NCI-H2196 treated with DMSO at 0.1 percent for 48 hours (cell line): ENCODE results near the gene EVL.
"Not testable (repeated sequence)": the region's sequence is repeated elsewhere in the genome, so short reads cannot be mapped to it uniquely, and the experiment has no call there.

ENCODE experiments used
- DNase-seq: peaks from one replicate; lab custom pipeline; 2025; ENCODE audit not compliant: unreplicated experiment; lab: John Stamatoyannopoulos, UW

EVL gene

GRCh38 chr14:100064335-100065092 is 708 bp upstream of the EVL start:
- DNase-seq = not testable (repeated sequence)

DNA sequence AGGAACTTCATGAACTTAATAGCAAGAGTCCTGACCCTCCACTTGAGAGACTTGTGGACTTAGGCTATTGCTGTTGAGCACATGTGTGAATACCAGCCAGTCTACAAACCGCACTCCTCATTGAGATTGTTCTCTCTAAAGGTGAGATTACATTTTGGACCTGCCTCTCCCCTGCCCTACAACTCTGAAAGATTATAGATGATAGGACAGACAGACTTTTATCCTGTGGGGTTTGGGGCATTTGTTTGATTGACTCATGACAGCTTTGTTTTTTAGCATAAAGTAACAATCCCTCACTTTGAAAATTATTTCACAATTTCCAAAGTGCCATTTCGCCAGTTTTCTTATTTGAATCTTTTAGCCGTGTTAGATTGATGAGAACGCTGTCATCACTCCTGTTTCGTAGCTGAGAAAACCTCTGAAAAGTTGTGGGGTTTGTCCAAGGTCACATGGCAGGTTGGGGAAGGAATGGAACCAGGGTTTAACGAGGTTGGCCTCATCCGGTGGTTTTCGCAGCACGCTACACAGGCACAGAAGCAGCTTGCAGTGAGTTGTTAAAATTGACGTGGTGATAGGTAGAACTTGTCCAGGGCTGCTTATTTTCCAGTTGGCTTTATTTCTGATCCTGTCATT is 836 bp downstream of the EVL start:
- DNase-seq = no peak

- no peak for DNase-seq
Measured at GRCh38 chr14:100066962-100067361, 1.7 kb downstream of the EVL start.

GRCh38 chr14:100067481-100067880 is 2.3 kb downstream of the EVL start:
- no peak for DNase-seq

GRCh38 chr14:100067971-100068959 is 3.0 kb downstream of the EVL start:
- no peak for DNase-seq

- DNase-seq = no peak
Measured at GRCh38 chr14:100069161-100069800, 4.1 kb downstream of the EVL start.

GRCh38 chr14:100070310-100070709 is 5.1 kb downstream of the EVL start:
- DNase-seq = no peak

DNA sequence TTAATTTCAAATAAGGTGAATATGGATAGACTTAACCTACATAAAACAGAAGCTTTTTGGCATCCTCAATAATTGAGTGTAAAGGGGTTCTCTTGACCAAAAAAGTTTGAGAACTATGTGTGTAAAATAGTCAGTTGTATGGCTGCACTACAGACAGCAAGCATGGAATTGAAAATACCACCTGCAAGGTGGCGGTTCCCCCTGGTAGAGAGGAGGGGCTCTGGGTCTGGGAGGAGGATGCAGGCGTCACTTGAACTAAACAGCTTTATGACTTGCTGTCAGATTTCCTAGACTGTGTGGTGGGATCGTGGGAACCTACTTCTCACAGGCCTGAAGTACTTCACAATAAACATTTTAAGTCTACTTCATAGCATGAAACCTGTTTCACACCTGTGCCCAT is 6.3 kb downstream of the EVL start:
- DNase-seq = no peak

GRCh38 chr14:100072783-100073346 is 7.6 kb downstream of the EVL start:
- no peak for DNase-seq

DNA sequence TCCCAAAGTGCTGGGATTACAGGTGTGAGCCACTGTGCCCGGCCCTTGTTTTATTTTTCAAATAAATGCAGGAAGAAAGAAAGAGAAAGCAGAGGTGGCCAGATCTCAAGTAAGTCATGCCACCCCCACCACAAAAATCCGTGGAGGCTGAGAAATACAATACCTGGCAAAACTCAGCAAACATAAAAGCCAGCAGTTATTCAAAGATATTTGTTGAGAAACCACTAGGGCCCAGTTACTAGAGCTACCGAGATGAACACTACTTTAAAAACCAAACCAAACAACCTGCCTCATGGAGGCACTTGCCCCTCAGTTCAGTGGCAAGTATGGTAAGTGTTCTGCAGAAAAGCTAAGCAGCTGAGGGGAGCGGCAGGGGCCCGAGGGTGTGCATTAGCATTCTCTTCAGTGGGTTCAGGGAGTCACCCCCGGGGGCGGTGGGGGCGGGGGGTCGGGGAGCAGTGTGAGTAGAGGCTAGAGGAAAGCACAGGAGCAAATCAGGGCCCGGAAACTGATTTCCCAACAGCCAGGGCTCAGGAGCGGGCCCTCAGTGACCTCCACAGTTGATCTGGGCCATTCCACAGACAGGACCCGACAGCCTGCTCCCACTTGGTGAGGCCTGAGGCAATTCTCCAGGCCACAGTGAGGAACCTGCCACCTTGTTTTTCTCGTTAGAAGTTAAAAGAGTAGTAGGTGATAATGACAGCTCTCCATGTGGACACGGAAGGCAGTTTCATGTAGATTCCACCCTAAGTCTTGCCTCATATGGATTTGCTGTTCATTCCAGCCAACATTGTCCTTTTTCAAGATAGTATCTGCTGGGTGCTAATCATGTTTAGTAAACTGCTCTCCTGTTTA is 8.6 kb downstream of the EVL start:
- no peak for DNase-seq

- no peak for DNase-seq
Measured at GRCh38 chr14:100074431-100075100, 9.3 kb downstream of the EVL start.

DNA sequence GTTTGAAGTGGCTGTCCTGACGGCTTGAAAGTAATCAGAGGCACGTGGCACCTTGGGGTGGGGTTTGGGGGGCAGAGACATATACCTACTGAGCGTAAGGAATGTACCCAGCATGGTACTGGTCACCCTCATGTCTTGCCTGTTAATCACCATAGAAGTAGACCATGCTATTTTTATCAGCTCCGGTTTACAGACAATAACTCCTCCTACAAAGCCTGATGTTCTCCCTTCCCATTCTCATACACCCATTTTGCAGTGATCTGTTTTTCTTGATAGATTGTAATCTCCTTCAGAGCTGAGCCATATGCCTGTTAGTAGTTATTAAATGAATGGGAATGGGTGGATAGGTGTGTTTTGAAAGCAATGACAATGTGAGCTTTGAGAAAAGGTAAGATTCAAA is 10.5 kb downstream of the EVL start:
- DNase-seq = no peak

GRCh38 chr14:100076133-100076532 is 10.9 kb downstream of the EVL start:
- no peak for DNase-seq

DNA sequence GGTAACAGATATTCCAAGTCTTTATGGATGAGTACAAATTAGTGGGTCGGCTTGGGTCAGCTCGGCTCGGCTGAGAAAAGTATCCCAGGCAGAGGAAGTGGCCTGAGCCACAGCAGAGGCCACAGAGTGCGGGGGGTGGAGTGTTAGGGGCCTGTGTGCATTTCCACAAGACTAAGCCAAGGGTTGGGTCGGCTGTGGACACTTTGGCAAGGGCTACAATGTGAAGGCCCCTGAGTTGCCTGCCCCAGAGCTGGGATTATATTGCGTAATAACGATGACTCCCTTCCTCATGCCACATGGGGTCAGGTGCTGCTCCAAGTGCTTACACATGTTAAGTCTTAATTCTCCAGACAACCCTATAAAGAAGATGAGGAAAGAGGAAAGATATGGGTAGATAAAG is 11.4 kb downstream of the EVL start:
- DNase-seq = no peak

DNA sequence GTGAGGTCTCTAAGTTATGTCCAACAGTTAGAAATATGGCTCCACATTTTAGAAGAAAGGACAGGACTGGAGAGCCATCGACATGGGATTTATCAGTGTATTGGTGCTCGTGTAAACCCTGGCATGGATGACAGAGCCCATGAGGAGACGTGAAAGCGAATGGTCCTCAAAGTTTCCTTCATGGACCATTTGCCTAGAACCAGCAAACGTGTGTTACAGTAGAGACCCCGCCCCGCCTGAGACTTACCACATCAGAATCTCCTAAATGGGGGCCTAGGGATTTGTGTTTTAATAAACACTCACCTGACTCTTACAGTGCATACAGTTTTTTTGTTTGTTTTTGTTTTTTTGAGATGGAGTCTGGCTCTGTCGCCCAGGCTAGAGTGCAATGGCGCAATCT is 12.2 kb downstream of the EVL start:
- DNase-seq = no peak

- no peak for DNase-seq
Measured at GRCh38 chr14:100078216-100078803, 13.1 kb downstream of the EVL start.

GRCh38 chr14:100078997-100079725 is 13.9 kb downstream of the EVL start:
- no peak for DNase-seq

DNA sequence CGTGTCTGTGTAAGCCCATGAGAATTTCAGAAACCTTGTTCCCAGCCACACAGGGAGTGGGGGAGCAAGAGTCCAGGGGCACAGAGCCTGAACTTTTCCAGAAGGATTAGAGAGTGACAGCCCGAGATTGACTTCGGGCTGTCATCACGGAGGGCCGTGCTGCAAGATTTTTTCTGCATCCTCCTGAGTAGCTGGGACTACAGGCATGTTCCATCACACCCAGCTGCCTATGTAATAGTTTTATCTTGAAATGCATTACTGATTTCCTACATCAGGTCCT is 14.4 kb downstream of the EVL start:
- no peak for DNase-seq

DNA sequence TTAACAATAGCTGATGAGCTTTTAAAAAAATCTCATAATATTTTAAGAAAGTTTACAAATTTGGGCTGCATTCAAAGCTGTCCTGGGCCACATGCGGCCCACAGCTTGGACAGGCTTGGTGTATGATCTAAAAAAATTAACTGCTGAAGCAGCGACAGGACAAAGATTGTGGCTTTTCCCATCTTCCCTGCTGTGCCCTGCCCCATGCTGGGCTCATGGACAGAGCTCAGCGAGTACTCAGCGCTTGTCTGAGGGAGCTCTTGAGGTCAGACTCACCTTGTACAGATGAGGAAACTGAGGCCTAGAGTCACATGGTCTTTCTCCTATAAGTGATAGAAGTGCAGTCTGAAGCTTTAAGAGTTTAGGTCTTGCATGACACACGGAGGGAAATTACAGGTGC is 15.0 kb downstream of the EVL start:
- no peak for DNase-seq
